NCI-H526 treated with DMSO at 0.1 percent for 48 hours (cell line): ENCODE results near the gene CYB561D2.

Source experiments
- DNase-seq: peaks from one replicate; lab custom pipeline; 2025; lab: John Stamatoyannopoulos, UW

The CYB561D2 gene

DNA sequence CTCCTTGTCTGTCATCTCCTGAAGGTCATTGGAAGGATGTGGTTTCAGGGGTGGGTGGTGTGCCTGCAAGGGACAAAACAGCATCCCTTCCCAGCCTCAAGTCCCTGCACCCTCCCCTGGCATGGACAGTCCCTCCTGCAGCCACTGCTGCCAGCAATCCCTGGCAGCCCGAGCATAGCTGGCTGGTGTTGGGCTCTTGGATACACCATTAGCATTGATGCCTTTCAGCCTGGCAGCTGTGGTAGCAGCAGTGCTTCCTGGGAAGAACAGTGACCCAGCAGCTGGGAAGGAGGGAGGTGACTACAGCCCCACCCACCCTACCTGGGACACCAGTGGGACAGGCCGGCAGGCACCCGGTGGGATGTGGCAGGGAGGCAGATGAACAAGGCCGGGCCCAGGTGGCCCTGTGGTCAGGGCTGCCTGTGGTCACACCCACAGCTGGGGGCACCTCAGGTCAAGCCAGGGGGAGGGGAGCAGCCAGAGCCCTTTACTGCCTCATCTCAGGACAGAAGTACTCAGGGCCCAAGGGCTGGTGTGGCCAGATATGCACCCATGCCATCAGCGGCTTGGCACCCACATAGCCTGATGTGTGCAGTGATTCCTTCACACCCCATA, 41.5 kb downstream of the CYB561D2 start:
- DNase-seq = no peak

DNA sequence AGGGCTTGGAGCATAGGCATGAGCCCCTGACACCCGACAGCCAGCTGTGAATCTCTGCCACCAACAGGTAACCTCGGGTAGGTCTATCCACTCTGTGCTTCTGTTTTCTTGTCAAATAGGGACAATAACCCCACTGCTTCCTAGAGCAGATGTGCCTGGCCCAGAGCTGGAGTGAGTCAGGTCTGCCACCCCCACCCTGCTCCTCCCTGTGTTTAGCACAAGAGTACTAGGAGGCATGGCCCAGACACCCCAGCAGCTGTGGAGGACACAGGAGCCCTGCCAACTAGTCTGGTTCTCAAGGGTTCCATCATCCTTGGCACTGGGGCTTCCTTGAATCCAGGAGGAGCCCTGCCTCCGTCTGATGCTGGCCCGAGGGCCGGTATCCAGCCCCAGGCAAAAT, 42.4 kb downstream of the CYB561D2 start:
- no peak for DNase-seq

DNA sequence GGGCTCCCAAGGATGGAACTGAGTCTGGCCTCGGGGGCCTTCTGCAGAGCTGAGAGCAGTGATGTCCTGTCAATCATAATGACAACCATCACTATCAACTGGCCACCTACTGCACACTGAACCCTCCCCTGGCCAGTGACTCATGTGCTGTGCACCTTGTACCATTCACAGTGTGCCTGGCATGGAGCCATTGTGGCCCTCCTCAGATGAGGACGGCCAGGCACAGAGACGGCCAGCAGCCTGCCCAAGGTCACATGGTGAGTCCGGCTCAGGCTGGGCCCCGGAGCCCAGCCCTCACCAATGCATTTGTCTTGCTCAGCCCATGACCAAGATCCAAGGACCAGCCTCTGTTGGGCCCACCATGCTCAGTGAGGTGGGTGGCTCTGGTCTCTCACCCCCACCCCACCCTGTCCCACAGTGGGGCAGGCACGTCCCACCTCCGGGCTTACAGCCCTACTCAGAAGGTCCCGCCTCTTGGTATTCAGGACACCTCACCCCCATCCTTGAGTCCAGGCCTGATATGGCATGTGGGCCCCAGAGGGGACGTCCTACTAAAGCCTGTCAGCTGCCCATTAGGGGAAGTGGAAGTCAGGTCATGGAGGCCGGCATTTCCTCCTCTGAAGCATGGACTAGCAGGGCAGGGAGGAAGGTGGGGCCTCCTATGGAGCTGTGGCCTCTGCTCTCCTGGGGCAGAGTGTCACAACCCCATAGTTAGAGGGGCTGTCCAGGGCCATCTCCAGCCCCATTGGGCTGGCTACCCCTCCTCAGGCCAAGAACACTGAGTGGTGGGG, 44.6 kb downstream of the CYB561D2 start:
- DNase-seq = no peak

- DNase-seq = no peak
Measured at GRCh38 chr3:50396502-50396901, 45.8 kb downstream of the CYB561D2 start.

DNA sequence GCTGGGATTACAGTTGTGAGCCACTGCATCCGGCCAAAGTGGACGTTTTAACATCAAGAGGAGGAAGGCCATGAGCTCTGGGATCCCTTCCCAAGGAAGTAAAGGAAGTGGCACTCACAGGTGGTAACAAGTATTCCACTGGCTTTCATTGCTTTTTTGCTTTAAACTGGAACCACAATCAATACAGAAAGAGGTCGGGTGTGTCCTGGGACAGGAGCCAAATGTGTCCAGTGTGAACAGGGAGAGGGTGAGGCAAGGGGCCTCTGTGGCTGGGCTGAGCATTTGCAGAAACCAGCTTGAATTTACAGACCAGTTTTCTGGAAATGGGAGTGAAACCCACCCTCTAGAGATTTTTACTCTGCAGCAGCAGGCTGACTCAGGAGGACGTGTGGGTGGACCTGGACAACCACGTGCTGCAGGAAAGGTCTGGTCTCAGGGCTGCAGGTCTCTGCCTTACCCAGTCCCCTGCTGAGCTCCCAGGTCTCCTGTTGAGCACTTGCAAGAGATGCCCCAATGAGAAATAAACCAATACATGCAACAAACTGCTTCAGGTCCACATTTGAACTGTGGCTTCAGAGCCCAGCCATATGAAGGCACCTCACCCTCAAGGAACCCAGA, 51.4 kb downstream of the CYB561D2 start:
- no peak for DNase-seq
